GM12865 (cell line): Measurements from ENCODE around the gene TSHZ2.
"Not testable (repeated sequence)": the region's sequence is repeated elsewhere in the genome, so short reads cannot be mapped to it uniquely, and the experiment has no call there.

ENCODE experiments used
- DNase-seq: peaks from one replicate; pipeline ENCODE4 v3.0.0; 2010; ENCODE audit warnings: low read depth
- H3K4me3 ChIP-seq: 2 replicates; pipeline ENCODE4 v1.5.1; 2011; ENCODE audit warnings: mild to moderate bottlenecking, low read depth, low read length, control low read depth
- TF ChIP-seq, protein P1 (sequence below): IDR thresholded peaks from 2 replicates; pipeline ENCODE4 v1.5.1; 2011; ENCODE audit warnings: low read length, control low read depth, low read depth, inconsistent platforms; ENCODE audit not compliant: insufficient read depth; ENCODE audit errors: missing control alignments

Gene TSHZ2

DNA sequence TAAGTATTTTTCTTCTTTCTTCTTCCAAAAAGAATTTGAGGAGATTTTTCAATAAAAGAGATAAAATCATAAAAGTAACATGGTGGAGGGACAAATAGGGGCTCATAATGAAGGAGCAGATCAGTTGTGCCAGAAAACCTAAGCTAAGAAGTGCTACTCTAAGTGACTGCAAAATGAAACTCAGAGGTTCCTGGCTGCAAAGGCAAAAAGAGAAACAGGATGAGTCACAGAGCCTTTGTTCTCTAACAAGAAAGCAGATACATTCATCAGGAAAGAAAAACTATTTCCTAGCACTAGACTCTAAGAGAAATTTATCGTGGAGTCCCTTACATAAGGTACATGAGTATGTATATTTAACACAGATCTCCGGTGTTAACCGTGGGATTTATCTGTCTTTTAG lies 49.8 kb downstream of the TSHZ2 start:
- no peak overlapping the region for H3K4me3 ChIP-seq
- TF ChIP-seq, protein P1, sequence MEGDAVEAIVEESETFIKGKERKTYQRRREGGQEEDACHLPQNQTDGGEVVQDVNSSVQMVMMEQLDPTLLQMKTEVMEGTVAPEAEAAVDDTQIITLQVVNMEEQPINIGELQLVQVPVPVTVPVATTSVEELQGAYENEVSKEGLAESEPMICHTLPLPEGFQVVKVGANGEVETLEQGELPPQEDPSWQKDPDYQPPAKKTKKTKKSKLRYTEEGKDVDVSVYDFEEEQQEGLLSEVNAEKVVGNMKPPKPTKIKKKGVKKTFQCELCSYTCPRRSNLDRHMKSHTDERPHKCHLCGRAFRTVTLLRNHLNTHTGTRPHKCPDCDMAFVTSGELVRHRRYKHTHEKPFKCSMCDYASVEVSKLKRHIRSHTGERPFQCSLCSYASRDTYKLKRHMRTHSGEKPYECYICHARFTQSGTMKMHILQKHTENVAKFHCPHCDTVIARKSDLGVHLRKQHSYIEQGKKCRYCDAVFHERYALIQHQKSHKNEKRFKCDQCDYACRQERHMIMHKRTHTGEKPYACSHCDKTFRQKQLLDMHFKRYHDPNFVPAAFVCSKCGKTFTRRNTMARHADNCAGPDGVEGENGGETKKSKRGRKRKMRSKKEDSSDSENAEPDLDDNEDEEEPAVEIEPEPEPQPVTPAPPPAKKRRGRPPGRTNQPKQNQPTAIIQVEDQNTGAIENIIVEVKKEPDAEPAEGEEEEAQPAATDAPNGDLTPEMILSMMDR: no peak
- DNase-seq: peak; percentile 19

DNA sequence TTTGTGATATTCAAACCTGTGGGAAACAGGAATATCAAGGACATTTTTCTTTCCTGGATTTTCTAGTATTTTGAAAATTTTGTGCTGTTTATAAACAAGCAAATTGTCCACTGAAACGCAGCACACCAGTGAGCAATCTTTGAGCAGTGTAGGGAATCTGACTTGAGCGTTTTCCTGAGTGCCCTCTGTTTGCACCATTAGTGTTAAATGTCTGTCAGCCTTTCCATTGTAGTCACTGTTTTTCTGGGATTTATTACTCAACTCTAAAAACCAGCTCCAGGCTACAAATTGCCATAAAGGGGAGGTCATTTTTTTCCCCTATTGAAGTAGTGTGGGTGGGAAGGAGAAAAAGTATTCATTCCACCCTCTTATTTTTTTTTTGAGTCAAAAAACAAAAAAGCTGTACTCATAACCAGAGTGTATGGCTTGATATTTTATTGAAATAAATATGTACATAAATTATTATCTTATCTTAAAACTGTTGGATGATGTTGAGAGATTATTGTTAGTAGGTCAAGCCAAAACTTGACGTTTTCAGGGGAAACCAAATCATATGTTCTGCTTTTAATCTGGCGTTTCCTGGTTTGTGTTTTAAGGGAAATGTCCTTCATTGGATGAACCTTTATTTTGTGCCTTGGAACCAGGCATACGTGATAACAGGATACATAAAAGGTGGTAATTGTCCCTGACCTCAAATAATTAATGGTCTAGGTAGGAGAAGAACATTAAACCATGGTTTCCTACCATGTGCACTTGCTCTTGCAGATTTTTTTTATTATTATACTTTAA lies 51.8 kb downstream of the TSHZ2 start:
- TF ChIP-seq, protein P1: no peak
- no peak overlapping the region for H3K4me3 ChIP-seq
- no peak for DNase-seq

DNA sequence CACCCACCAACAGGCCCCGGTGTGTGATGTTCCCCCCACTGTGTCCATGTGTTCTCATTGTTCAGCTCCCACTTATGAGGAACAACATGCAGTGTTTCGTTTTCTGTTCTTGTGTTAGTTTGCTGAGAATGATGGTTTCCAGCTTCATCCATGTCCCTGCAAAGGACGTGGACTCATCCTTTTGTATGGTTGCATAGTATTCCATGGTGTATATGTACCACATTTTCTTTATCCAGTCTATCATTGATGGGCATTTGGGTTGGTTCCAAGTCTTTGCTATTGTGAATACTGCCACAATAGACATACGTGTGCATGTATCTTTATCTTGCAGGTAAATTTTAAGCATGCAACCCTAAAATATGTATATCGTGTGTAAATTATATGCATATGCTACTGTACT lies 52.5 kb downstream of the TSHZ2 start:
- not testable (repeated sequence) for DNase-seq, H3K4me3 ChIP-seq

DNA sequence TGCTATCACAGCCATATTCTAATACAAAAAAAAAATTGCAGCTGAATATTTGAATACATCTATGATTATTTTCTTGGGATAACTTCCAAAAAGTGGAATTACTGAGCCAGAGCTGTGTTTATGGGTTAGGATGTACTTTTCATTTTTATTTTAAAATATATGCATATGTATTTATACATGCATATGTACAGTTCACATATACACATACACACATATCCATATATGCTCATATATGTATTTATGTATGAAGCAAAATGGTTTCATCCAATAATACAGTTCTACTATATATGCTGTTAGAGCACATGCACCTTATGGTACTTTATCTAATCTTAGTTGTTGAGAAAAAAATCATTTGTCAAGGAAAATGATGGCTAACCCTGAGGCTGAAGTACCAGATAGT lies 54.9 kb downstream of the TSHZ2 start:
- no peak overlapping the region for H3K4me3 ChIP-seq
- DNase-seq: no peak
- TF ChIP-seq, protein P1: no peak

DNA sequence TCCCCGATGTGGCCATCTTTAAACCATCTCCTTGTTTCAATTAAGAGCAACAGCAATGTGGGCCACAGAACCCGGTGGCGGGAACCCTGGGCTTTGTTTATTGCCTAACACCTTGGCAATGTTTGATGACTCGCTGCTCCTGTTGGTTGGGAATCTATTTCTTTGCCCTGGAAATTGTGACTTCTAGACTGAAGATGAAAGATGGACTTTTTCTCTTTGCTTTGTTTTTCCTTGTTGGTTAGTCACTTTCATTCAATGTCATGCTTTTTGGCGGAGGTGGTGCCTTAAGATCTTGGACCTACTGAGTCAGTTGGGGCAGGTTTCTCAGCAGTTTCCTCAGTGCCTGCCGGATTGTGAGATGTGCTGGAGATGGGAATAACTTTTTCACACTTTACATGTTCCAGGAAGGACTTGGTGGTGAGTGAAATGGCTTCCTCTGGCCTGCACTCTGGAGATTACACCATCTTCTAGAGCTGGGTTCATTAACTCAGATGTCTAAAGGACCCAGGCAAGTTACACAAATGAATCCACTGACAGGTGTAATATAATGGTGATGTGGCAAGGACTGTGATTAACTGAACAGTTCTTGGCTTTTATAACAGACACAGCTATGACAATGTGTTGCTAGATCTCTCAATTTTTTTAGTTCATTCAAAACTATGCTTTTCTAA lies 56.3 kb downstream of the TSHZ2 start:
- TF ChIP-seq, protein P1: no peak
- DNase-seq: no peak
- H3K4me3 ChIP-seq: no peak overlapping the region

DNA sequence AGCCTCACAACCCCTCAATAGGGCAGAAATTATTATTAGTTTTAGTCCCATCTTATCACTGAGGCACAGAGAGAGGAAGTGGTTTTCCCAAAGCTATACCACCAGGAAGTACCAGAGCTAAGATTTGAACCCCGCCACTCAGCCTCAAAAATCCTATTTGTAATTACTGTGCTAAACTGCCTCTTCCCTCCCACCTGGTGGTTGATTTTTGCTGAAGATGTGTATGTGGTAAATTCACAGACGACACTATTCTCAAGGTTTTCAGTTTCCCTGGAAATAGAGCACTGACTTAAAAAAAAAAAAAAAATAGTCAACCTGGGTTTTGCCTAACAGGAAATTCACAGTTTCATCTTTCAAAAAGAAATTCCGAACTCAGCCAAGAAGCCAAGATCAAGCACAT lies 57.9 kb downstream of the TSHZ2 start:
- no peak overlapping the region for H3K4me3 ChIP-seq
- DNase-seq: no peak
- TF ChIP-seq, protein P1: no peak

DNA sequence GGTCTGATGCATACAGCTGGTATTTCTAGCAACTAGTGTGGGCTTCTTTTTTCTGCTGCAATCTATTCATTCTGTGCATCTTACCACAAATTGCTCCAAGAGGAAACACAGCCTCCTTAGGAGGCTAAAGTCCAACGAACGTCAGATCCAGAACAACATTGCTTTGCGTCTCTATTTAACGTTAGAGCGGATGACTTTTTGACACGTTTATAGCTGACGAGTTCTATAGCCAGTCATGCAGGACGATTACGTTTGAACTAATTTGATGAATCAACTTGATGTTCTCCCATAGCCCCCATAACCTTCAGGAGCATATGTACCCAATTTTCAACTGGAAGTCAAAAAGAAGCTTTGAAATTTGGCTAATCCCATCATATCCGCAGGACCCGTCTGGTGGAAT lies 59.9 kb downstream of the TSHZ2 start:
- no peak for DNase-seq
- H3K4me3 ChIP-seq: no peak overlapping the region
- TF ChIP-seq, protein P1: no peak
